IMR-90 (cell line): ENCODE results near the gene DDX27. TPM values are rescaled to one million over a fixed set of nuclear protein-coding genes. Genes with fewer than 3 reads are reported as not detected.

Source experiments
- ATAC-seq: fragments of 200-7000 bp; cut with Tn5 transposase; 2 replicates; pipeline ENCODE4 v1.9.1; 2020; ENCODE audit warnings: low read depth, mild to moderate bottlenecking, moderate library complexity
- BruUV-seq: library from RNA; stranded (reverse); fragments of 400-500 nt; replicated peaks from 2 replicates; lab custom pipeline; 2021; lab: Mats Ljungman, UMichigan
- CTCF ChIA-PET: fragments of 300-600 bp; formaldehyde crosslinking; extraction: SDS; loops from one replicate; lab custom pipeline; 2021; ENCODE audit warnings: antibody characterized with exemption; lab: Yijun Ruan, JAX
- POLR2A ChIA-PET: fragments of 300-600 bp; sonication (Branson Sonifier 250); formaldehyde crosslinking; loops from one replicate; lab custom pipeline; 2022; ENCODE audit warnings: antibody characterized with exemption; ENCODE audit not compliant: unreplicated experiment; lab: Charles Lee
- DNase-seq: peaks from one replicate; pipeline ENCODE4 v3.0.0; 2013
- H2AFZ ChIP-seq: replicated peaks from 2 replicates; pipeline ENCODE3; 2013; ENCODE audit warnings: low read length, mild to moderate bottlenecking; ENCODE audit not compliant: poor library complexity
- H2AK5ac ChIP-seq: 2 replicates; pipeline ENCODE4 v1.6.1; 2013; ENCODE audit warnings: low read depth, low read length, inconsistent platforms
- H2AK9ac ChIP-seq: replicated peaks from 2 replicates; pipeline ENCODE3; 2013; ENCODE audit warnings: mild to moderate bottlenecking, low read depth, low read length, moderate library complexity; ENCODE audit not compliant: poor library complexity
- H2BK120ac ChIP-seq: 2 replicates; pipeline ENCODE4 v1.6.1; 2013; ENCODE audit warnings: low read depth, low read length, inconsistent platforms
- H2BK15ac ChIP-seq: 3 replicates; pipeline ENCODE4 v1.6.1; 2013; ENCODE audit warnings: low read depth, low read length, inconsistent platforms
- H2BK20ac ChIP-seq: 2 replicates; pipeline ENCODE4 v1.6.1; 2013; ENCODE audit warnings: low read depth, mild to moderate bottlenecking, inconsistent platforms, low read length, moderate library complexity
- H2BK5ac ChIP-seq: 2 replicates; pipeline ENCODE4 v1.6.1; 2013; ENCODE audit warnings: mild to moderate bottlenecking, low read depth, low read length, inconsistent platforms; ENCODE audit not compliant: poor library complexity, severe bottlenecking
- H3K14ac ChIP-seq: replicated peaks from 2 replicates; pipeline ENCODE4 v1.6.1; 2013; ENCODE audit warnings: low read depth, low read length, inconsistent platforms
- H3K18ac ChIP-seq: 2 replicates; pipeline ENCODE4 v1.6.1; 2013; ENCODE audit warnings: low read depth, low read length, control low read depth
- H3K23ac ChIP-seq: 2 replicates; pipeline ENCODE4 v1.6.1; 2013; ENCODE audit warnings: low read depth, low read length, inconsistent platforms
- H3K27ac ChIP-seq: 2 replicates; pipeline ENCODE4 v1.5.1; 2013; ENCODE audit warnings: mild to moderate bottlenecking, control low read depth, low read length; ENCODE audit not compliant: insufficient read depth
- H3K27me3 ChIP-seq: 2 replicates; pipeline ENCODE4 v1.6.1; 2013; ENCODE audit warnings: low read length; ENCODE audit not compliant: control insufficient read depth, insufficient read depth
- H3K36me3 ChIP-seq: 2 replicates; pipeline ENCODE4 v1.6.1; 2013; ENCODE audit warnings: low read length, mixed read lengths; ENCODE audit not compliant: control insufficient read depth, insufficient read depth
- H3K4ac ChIP-seq: 2 replicates; pipeline ENCODE4 v1.6.1; 2013; ENCODE audit warnings: low read depth, low read length, inconsistent platforms
- H3K4me1 ChIP-seq: 2 replicates; pipeline ENCODE4 v1.6.1; 2013; ENCODE audit warnings: low read length, mixed read lengths; ENCODE audit not compliant: control insufficient read depth, insufficient read depth
- H3K4me2 ChIP-seq: 2 replicates; pipeline ENCODE4 v1.6.1; 2013; ENCODE audit warnings: low read depth, mild to moderate bottlenecking, control low read depth, low read length, moderate library complexity
- H3K4me3 ChIP-seq: 2 replicates; pipeline ENCODE4 v1.5.1; 2013; ENCODE audit warnings: low read depth, mild to moderate bottlenecking, control low read depth, low read length, moderate library complexity; ENCODE audit not compliant: insufficient read depth
- H3K56ac ChIP-seq: 2 replicates; pipeline ENCODE4 v1.6.1; 2013; ENCODE audit warnings: low read length, inconsistent platforms; ENCODE audit not compliant: insufficient read depth; ENCODE audit errors: extremely low read depth
- H3K79me1 ChIP-seq, 2 experiments: 2 replicates each; pipeline ENCODE4 v1.6.1; 2013; ENCODE audit warnings: low read length in 2 of 2, inconsistent platforms in 1 of 2, low read depth in 1 of 2
- H3K9ac ChIP-seq: 2 replicates; pipeline ENCODE4 v1.6.1; 2013; ENCODE audit warnings: low read depth, low read length, control low read depth
- H3K9me1 ChIP-seq: 2 replicates; pipeline ENCODE4 v1.6.1; 2013; ENCODE audit warnings: low read length, inconsistent platforms; ENCODE audit not compliant: insufficient read depth
- H3K9me3 ChIP-seq: 2 replicates; pipeline ENCODE4 v1.6.1; 2013; ENCODE audit warnings: low read length; ENCODE audit not compliant: control insufficient read depth, insufficient read depth
- H4K20me1 ChIP-seq: 2 replicates; pipeline ENCODE4 v1.6.1; 2013; ENCODE audit warnings: low read length, inconsistent platforms; ENCODE audit not compliant: insufficient read depth
- H4K5ac ChIP-seq: 2 replicates; pipeline ENCODE4 v1.6.1; 2013; ENCODE audit warnings: mild to moderate bottlenecking, low read depth, low read length, control low read depth
- H4K8ac ChIP-seq, 2 experiments: 2 replicates each; pipeline ENCODE4 v1.6.1; 2013; ENCODE audit warnings: low read depth in 2 of 2, low read length in 2 of 2, control low read depth in 1 of 2, inconsistent platforms in 1 of 2
- H4K91ac ChIP-seq: 2 replicates; pipeline ENCODE4 v1.6.1; 2013; ENCODE audit warnings: low read depth, low read length, inconsistent platforms; ENCODE audit not compliant: insufficient read depth
- CHD1 ChIP-seq: IDR thresholded peaks from 2 replicates; pipeline ENCODE4 v1.6.1; 2012; ENCODE audit warnings: low read depth, low read length, improper control_type of control experiment
- FOS ChIP-seq: fragments of 150-350 bp; IDR thresholded peaks from 2 replicates; pipeline ENCODE4 v1.6.1; 2016; ENCODE audit warnings: low read depth, low read length
- MAZ ChIP-seq: IDR thresholded peaks from 2 replicates; pipeline ENCODE4 v1.6.1; 2012; ENCODE audit warnings: low read depth, mild to moderate bottlenecking, low read length, improper control_type of control experiment, moderate library complexity, borderline replicate concordance
- RCOR1 ChIP-seq: IDR thresholded peaks from 2 replicates; pipeline ENCODE4 v1.6.1; 2012; ENCODE audit warnings: mild to moderate bottlenecking, low read length, improper control_type of control experiment; ENCODE audit not compliant: insufficient replicate concordance
- SMC3 ChIP-seq: fragments of 150-350 bp; IDR thresholded peaks from 2 replicates; pipeline ENCODE4 v1.6.1; 2016; ENCODE audit warnings: low read depth, mild to moderate bottlenecking, antibody characterized with exemption, low read length, moderate library complexity
- USF2 ChIP-seq: fragments of 150-350 bp; IDR thresholded peaks from 2 replicates; pipeline ENCODE4 v1.6.1; 2017; ENCODE audit warnings: mild to moderate bottlenecking, antibody characterized with exemption, low read length, low read depth
- WGBS, 2 experiments: methylation state at CpG; one replicate each; pipeline versions ENCODE4 v1.1.5 to v1.1.7; 2013; ENCODE audit warnings: missing lambda C conversion rate in 2 of 2; ENCODE audit not compliant: insufficient read length in 1 of 2; ENCODE audit errors: extremely low coverage in 2 of 2; 5-methylcytosine and 5-hydroxymethylcytosine counted together
- dilution Hi-C: fragments of 300-500 bp; cut with HindIII; formaldehyde crosslinking; loops from one replicate; pipeline ENCODE4 v1.14.3; 2018; ENCODE audit warnings: low sequenced_read_pairs; ENCODE audit not compliant: unreplicated experiment
- in situ Hi-C: fragments of 300-500 bp; cut with MboI; formaldehyde crosslinking; loops from 3 replicates; pipeline ENCODE4 v1.14.3; 2019; ENCODE audit warnings: low sequenced_read_pairs, inconsistent platforms, mixed read lengths
- intact Hi-C: fragments of 100-400 bp; cut with micrococcal nuclease; formaldehyde crosslinking; loops from 2 replicates; pipeline ENCODE4 v1.10.0; 2022
- polyA plus RNA-seq, 3 experiments: library from polyadenylated mRNA; depleted of rRNA; stranded (reverse); fragments of >200 nt; gene quantifications; 2 replicates each; pipeline ENCODE4 v1.2.3, GENCODE V29; 2012; ENCODE audit warnings: low replicate concordance in 1 of 3
- total RNA-seq: library from RNA; depleted of rRNA; stranded (reverse); fragments of >200 nt; gene quantifications from 2 replicates; pipeline ENCODE4 v1.2.3, GENCODE V29; 2012
- TF ChIP-seq, protein P1 (sequence below): conservative IDR thresholded peaks from 2 replicates; pipeline ENCODE4 v1.5.1; 2012; ENCODE audit warnings: mild to moderate bottlenecking, low read depth, low read length, improper control_type of control experiment

DDX27 gene
- total and polyA plus RNA-seq, 2 of the 4 experiments (the other 2 are of a cell fraction), result 33.2 to 36.7 TPM

GRCh38 chr20:49247169-49247723 lies 28.0 kb downstream of the DDX27 start:
- intact Hi-C loops (no loop called here), dilution Hi-C loops (no loop called here), in situ Hi-C loops (no loop called here)
- no peaks in the 10 kb centered on the region for H3K9me1 ChIP-seq
- ChIA-PET CTCF (interaction anchor here (1.3 to 2.0 kb wide), 4 partner anchors 10 to 73 kb away, joined by 3 to 8 read pairs (median 6); no protein-coding TSS in a partner anchor), POLR2A (no interaction called here)
- H3K4me3 ChIP-seq, result no peak overlapping the region
- H3K14ac ChIP-seq, result no peak overlapping the region
- H3K36me3 ChIP-seq, result peaks cover 74% of the 10 kb centered on the region
- no peak overlapping the region for H2AK9ac ChIP-seq
- H3K79me1 ChIP-seq, result peaks cover 4 to 12% of the 10 kb centered on the region in 2 experiments; a peak in 2 of 4 replicates
- no peak overlapping the region for H4K8ac ChIP-seq
- 97% methylated on average over 7 of the region's 8 CpGs; no CpG with 5 or more reads in 1 of the 2 experiments for WGBS, 2 experiments
- no peak overlapping the region for H3K18ac ChIP-seq
- no peak overlapping the region for H3K4me2 ChIP-seq
- no peak overlapping the region for H2BK20ac ChIP-seq
- H3K27me3 ChIP-seq, result no peaks in the 10 kb centered on the region
- H3K9me3 ChIP-seq, result no peaks in the 10 kb centered on the region
- DNase-seq, result no peak
- no peak for ATAC-seq
- H3K9ac ChIP-seq, result no peak overlapping the region
- no peak overlapping the region for H4K91ac ChIP-seq
- H2AFZ ChIP-seq, result no peak overlapping the region
- H3K27ac ChIP-seq, result no peak overlapping the region
- no peak overlapping the region for H3K23ac ChIP-seq
- peaks cover 3% of the 10 kb centered on the region; the same call in 1 of the 2 replicates for H3K4me1 ChIP-seq
- H3K4ac ChIP-seq, result no peak overlapping the region
- H4K20me1 ChIP-seq, result peaks cover 17% of the 10 kb centered on the region
- TF ChIP-seq, protein P1, sequence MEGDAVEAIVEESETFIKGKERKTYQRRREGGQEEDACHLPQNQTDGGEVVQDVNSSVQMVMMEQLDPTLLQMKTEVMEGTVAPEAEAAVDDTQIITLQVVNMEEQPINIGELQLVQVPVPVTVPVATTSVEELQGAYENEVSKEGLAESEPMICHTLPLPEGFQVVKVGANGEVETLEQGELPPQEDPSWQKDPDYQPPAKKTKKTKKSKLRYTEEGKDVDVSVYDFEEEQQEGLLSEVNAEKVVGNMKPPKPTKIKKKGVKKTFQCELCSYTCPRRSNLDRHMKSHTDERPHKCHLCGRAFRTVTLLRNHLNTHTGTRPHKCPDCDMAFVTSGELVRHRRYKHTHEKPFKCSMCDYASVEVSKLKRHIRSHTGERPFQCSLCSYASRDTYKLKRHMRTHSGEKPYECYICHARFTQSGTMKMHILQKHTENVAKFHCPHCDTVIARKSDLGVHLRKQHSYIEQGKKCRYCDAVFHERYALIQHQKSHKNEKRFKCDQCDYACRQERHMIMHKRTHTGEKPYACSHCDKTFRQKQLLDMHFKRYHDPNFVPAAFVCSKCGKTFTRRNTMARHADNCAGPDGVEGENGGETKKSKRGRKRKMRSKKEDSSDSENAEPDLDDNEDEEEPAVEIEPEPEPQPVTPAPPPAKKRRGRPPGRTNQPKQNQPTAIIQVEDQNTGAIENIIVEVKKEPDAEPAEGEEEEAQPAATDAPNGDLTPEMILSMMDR, result no peak
- TF ChIP-seq RCOR1 (no peak), USF2 (no peak), MAZ (no peak), CHD1 (no peak), SMC3 (no peak), FOS (no peak)
- no peak overlapping the region for H2BK120ac ChIP-seq
- H2BK15ac ChIP-seq, result no peak overlapping the region
- no peak overlapping the region for H2AK5ac ChIP-seq
- no peak overlapping the region for H2BK5ac ChIP-seq
- no peak overlapping the region for H3K56ac ChIP-seq
- TSS peak; percentile 43 for BruUV-seq
- no peak overlapping the region for H4K5ac ChIP-seq
